Renal pelvis (tissue), 4 donors: ENCODE measurements around the gene DISC1. TPM values are rescaled to one million over a fixed set of nuclear protein-coding genes. Genes with fewer than 3 reads are reported as not detected.
A peak's percentile ranks its signal among the peaks of the same experiment; 100 is the strongest.

Experiments
- DNase-seq: peaks from one replicate; pipeline ENCODE4 v3.0.0-alpha.2; 2013
- polyA plus RNA-seq, 3 donors: library from polyadenylated mRNA; unstranded; fragments of 120-200 nt; gene quantifications; one replicate each; pipeline ENCODE4 v1.2.1, GENCODE V29; 2013; ENCODE audit not compliant: insufficient read length in 3 of 3

The DISC1 gene
- polyA plus RNA-seq, 3 donors = 5.0 to 5.5 (median 5.3) TPM

DNA sequence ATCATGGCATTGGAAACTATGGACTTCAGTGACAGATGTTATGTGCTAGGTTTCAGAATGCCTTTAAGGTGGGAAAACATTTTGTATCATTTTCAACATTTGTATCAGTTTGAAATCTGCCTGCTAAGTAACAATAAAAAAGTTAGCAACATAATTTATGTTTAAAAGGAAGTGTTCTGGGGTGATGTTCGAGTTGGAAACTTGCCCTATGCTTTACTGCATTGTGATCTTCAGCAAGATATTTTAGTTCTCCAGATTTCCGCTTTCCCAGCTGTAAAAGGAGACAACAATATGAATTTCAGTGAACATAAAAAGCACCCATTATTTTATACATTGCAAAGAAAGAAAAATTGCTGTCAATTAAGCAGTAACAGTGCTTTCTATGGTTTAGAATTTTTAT lies 187.4 kb downstream of the DISC1 start:
- peak; percentile 37 for DNase-seq

DNA sequence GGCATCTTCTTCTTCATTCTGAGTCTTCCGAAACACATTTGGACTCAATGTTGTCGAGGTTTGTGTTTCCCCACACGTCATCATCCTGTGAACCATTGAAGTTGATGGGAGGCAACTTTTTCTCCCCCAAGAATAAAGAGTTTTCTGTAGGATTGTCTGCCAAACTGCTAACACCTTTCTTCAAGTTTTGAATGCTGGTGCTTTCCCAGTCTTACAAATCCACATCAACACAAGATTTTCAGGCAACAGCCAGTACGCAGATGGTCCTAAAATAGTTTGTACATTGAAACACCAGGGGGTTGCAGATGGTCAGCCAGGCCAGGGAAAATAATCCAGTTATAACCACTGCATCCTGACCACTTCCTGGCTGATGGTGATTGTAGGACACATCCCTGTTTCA lies 187.9 kb downstream of the DISC1 start:
- no peak for DNase-seq

DNA sequence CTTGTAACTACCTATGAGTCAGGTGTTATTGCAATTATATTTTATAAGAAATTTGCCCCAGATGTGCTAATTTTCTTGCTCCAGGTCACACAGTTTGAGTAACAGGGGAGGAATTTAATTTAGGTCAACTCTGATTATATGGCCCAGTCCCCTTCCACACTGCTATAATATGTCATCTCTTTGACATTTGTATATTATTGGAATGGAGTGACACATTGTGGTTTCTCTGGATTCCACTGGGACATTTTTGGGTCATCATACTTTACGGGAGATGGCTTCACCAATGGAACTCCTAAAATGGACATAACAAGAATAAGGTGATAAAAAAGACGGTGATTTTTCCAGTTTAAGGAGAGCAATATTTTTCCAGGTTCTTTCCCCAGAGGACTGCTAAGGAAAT lies 191.2 kb downstream of the DISC1 start:
- no peak for DNase-seq

DNA sequence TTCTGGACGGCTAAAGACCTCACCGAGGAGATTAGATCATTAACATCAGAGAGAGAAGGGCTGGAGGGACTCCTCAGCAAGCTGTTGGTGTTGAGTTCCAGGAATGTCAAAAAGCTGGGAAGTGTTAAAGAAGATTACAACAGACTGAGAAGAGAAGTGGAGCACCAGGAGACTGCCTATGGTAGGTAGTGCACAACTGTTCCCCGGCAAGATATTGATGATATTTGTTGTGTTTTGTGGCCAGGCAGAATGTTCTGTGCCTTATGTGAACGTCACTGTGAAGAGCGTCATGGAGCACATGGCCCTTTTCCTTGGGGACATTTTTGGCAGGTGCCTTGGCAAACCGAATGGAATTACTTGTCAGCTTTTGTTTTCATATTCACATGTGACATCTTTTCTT lies 191.7 kb downstream of the DISC1 start:
- no peak for DNase-seq

DNA sequence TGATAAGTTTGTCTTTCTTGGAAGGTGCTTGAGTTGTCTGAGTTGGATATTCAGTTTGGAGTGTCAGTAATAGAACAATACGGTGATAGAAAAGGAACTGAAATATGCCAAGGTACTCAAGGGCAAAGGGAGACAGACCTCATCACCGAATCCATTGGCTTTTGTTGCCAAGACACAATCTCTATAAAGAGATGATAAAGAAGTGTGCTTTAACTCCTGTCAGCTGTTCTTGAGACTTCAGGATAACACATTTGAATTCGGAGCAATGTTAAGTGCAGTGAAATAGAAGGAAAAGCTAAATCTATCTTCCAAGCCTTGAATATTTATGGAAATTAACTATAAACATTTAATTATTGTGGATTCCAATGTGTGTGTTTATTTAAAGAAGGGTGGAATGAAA lies 194.7 kb downstream of the DISC1 start:
- DNase-seq = no peak

DNA sequence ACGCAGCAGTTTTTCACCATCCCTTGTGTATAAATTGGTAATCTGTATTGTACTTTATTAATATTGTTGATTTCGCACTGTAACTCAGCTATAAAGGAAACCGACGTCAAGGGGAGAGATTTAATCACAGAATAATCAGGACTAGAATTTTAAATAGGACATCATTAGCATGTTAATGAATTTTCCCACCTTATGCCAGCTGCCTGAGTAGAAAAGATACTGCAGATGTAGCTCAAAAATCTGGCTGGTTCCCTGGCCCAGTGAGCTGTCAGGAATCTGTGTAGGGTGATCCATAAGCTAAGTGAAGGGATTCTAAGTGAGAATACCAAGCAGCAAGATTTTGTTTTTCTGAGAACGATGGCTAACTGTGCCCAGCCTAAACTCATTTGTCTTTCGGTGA lies 195.5 kb downstream of the DISC1 start:
- no peak for DNase-seq

DNA sequence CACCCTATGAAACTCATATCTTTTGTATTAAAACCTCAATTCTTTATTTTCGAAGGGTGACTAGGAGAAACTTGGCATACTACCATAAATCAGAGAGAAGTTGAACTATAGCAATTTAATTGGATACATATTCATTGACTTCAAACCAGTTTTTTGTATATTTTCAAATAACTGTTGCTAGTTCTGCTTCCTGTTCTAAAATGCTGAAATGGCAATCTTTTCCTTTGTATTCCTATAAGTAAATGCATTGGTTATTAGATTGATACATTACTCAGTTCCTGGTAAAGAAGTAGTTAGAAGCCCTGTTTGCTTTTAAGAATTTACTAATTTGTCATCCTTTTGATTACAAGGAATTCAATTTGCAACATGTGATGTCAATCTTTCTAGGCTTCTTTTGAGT lies 200.0 kb downstream of the DISC1 start:
- DNase-seq = no peak

DNA sequence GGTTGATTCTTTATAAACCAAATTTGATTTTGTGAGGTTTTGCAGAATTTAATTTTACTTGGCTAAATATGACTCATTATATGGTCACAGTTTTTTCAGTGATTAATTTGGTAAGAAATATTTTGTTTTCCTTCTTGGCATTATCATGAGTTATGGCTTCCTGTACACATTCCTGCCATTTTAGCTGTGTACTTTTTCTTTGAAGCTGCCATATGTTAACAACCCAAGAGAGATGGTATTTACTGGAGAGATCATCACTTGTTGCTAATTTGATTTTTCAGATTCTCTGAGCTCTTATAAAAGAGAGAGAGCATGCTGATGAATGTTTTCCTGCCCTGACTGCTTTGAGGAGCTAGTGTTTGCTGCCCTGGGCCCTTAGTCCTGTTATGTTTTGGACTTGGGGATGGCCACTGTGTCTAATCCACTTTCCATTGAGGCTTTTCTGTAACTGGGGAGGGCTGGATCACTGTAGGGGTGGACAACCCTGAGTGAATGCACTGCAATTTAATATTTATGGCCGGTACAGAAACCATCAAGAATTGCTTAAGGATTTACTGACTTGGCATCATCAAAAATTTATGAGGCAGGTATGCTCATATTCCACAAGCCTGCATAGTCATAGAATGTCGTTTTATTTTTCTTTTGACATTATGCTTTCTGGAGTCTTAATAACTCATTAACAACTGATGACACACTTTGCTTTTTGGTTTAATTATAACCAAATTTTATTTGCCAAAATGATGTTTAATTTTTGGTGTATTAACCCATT lies 200.9 kb downstream of the DISC1 start:
- no peak for DNase-seq

DNA sequence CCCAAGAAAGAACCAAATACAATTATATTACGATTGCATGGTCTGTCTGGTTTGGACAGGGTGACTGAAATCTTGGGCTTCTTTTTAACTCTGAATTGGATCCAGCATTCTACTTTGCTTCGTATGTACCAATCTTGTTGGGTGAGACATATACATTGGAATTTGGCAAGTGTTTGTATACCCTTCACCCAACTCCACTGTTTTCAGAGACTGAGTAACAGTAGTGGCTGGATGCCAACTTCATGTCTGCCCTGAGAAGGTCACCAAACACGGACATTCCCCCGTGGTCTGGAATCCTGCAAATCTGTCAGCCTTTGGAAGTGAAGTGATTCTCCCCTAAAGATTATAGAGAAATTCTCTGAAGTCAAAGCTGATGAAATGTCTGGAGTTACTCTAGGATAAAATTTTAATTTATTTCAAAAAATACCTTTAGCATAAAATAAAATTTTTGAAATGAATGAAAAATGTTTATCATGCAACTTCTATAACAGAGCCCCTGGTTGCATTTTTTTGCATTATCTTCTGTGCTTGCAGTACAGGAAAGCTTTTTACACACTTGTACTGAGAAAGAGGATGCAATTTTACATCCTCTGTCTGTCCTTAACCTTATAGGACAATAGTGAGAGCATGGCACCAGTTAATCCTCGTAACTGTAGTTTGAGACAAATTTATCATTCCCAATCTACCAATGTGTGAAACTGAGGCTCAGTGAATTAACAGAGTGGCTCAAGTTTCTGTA lies 201.8 kb downstream of the DISC1 start:
- DNase-seq = no peak

DNA sequence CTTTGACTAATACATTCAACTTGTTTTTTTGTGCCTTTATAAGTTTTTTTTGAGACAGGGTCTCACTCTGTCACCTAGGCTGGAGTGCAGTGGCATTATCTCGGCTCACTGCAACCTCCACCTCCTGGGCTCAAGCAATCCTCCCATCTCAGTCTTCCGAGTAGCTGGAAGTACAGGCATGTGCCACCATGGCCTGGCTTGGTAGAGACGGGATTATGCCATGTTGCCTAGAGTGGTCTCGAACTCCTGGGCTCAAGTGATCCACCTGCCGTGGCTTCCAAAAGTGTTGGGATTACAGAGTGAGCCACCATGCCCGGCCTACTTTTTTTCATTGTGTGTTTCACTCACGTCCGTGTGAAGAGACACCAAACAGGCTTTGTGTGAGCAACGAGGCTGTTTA lies 202.7 kb downstream of the DISC1 start:
- DNase-seq = no peak

DNA sequence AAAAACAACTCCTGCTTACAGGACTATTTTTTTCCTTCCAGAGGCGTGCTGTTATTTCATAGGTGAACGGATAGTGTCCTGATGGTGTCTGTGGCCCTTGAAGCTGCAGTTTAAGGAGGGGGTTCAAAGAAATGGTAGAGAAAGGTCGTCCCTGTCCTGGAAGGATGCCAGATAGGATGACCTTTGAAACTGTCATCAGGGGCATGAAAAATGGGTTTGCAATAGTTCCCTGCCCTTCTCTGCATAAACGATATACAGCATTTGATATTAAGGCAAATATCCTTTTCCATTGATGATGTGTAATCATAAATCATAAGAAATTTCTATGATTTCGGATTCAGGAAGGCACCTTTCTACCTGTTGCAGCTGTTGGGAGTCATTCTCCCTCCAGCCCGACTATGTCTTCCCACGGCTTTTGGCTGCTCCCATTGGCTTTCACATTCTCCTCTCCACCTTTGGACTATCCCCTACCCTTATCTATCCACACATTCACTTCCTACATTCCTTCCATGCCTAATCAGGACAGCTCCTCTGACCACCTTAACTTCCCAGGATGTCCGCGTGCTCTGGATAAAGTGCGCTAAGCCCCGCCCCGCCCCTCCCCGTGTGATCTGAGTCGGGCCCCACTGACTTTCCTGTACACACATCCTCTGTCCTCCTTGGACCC lies 209.8 kb downstream of the DISC1 start:
- DNase-seq = no peak

DNA sequence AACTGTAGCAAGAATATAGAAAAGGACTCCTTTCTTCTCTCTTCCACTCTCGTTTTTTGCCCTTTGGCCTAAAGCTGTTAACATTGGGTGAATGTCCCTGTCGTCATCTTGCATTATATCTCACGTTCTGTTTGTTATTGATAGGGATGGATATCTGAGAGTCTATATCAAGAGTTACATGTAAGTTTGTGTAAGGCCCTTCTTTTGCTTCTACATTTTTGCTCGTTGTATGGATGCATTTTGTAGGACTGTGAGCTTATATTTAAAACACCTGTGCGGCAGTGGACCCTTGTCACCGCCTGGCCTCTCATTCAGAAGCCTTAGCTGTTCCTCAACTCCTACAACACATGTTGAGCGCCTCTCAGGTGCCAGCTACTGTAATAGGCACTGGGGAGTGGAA lies 211.9 kb downstream of the DISC1 start:
- DNase-seq = no peak

DNA sequence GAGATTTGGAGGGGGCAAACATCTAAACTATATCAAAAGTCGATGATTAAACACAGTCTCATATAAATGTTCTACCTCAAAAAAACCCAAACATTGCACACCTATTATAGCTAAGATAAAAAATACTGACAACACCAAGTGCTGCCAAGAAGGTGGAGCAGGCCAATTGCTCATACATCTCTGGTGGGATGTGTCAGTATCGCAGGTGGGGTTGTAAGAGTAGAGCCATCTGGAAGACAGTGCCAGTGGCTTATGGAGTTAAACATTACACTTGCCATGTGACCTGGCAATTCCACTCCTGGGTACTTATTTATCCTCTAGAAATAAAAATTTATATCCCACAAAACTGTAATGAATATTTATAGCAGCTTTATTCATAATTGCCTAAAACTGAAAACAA lies 213.4 kb downstream of the DISC1 start:
- no peak for DNase-seq

DNA sequence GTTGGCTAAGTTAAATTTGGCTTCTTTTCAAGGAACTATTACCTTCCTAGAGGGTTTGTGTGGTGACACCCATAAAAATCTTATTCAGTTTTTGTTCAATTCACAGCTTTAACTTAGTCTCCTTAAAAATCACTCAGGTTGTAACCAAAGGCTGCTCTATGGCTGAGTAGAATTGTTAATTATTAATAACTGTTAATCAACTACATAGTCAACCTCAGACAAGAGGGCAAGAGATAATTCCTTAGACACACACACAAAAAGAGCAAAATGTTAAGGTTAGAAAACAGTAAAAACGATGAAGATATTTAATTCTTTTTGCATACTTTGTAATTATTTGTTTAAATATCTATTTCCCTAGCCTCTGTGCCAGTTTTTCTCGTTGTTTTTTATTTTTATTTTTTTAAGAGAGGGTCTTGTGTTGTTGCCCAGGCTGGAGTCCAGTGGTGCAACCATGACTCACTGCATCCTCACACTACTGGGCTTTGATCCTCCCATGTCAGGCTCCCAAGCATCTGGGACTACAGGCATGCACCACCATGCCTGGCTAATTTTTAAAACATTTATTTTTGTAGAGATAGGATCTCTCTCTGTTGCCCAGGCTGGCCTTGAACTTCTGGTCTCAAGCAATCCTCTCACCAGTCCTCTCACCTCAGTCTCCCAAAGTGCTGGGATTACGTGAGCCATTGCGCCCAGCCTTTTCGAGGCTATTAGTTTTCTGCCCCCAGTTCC lies 215.2 kb downstream of the DISC1 start:
- DNase-seq = no peak

DNA sequence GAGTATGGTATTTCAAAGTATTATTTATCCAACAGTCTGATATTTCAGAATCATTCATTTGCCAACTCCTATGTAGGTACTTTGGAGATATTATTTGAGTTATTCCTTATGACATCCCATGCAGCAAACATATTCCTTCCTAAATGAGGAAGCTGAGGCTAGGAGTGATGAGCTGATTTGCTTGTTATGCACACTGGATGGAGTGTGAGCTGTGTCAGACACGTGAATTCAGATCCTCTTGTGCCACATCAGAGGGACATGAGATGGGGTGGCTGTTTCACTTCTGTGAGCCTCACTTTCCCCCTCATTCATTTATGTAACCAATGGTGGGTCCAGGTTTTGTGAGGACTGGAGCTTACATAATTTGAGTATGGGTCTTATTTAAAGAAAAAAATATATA lies 215.9 kb downstream of the DISC1 start:
- DNase-seq = no peak

DNA sequence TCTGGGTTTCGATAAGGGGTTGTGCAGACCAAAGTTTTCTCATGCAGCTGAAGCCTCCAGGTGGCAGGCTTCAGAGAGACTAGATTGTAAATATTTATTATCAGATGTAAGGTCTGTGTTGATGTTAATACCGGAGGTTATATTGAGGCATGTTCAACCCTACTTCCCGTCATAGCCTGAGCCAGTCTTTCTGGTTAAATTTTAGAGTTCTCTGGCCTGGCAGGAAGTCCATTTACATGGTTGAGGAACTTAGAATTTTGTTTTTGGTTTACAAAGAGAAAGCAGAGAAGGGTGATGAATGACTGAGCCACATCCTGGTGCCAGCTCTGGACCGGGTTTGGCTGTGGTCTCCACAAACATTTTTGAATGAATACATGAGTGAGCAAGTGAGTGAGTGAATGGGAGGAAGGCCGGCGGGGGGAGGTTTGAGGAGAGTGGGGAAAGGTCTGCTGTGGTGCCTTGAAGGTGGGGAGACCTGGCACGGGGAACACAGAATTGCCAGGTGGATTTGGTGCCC lies 218.5 kb downstream of the DISC1 start:
- DNase-seq = peak; percentile 40

DNA sequence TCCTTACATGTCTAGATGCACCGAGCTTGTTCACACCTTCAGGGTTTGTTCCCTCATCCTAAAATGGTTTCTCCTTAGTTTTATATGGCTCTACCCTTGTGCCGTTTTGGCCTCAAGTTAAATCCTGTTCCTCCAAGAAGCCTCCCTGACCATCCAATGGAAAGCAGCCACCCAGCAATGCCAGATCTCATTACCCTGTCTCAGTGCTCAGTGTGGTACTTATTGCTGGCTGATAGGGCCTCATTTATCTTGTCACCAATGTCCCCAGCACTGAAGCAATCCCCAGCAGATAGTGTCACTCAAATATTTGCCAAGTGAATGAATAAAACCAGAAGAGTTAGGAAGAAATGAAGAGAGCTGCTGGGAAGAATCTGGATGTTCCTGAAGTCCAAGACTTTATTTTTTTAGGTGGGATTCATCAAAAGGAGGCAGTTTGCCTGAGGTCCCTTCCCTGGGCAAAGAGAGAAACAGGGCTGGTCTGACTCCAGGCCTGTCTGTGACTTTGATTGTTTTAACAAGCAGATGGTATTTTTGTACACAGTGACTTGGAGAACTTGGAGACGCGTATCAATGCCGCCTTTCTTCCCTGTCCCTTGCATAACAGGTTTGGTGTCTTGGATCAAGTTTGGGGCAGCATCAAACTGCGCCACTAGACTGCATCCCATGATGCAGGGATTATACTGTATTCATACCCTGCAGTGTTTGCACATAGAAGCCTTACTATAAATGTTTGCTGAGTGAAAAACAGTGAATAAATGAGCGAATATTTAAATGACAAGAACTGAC lies 221.2 kb downstream of the DISC1 start:
- DNase-seq = no peak

DNA sequence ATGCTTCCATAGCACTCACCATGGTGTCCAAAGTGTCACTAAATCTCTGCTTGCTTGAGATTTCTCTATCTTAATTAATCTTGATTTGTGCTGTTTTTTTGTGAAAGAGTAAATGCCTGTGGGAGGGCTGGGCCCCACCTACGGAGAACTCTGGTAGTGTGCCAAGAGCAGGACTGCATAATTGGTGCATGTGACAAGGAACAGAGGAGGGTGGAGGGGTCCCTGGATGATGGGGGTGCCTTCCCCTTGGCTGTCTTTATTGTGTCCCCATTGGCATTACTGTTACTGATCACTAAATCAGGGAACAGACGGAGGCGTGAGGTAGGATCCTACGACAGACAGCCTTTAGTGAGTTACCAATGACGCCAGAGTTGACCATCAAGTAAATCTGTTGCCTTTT lies 223.4 kb downstream of the DISC1 start:
- no peak for DNase-seq

DNA sequence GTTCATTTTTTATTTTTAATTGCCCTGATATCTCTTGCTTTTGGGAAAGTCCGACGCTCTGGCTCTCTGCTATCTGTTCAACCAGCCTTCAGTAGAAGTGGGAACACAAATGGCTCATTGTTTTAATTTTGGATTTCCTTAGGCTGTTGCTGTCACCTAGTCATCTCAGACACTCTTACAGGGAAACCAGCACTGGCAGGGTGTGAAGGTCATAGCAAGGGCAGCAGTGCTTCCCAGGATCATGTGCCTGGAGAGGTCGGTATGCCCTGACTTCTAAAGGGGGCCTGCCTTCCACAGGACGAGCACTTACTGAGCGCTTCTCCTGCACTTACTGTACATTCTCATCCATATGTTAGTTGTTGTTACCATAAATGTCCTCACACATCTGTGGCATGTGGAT lies 224.2 kb downstream of the DISC1 start:
- DNase-seq = no peak

DNA sequence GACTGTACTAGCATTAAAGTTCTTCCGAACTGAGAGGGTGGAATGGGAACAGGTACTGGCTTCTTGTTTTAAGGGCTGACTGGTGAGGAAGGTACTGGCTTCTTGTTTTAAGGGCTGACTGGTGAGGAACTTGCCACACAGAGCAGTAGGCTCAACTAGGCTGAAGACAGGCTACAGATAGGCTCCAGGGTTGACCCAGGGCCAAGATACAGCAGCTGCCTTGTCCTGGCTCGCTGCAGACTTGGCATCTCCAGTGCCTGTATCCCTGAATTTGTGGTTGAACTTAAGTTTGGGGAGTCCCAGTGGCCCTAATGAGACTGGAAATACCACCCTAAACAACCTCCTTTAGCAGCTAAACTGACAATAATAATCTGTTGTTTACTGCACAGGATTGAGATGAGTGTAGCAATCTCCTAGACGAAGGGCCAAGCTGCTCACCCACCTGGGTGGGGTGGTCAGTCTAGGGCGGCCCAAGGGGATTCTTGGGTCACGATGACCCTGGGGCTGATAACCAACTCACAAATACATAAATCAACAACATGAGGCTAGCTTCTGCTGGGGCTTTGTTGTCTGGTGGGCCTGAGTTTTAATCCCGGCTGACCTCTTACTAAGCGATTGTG lies 227.1 kb downstream of the DISC1 start:
- no peak for DNase-seq

DNA sequence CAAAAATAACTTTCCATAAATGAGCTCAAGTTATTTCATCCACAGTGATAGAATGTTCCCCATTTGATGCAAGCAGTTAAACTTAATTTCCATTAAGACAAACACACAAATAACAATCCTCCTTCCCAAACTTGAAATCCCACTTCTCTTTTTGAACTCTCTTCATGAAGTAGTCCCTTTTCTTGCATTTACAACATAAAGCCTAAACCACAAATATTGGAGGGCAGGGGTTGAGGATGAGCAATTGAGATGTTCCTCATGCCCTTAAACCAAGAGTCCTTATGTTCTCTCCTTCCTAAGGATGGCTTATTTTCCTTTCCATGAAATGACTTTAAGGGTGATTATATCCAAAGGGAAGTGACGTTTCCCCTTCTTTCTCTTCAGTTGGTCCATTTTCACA lies 228.8 kb downstream of the DISC1 start:
- DNase-seq = no peak
